Activated CD4-positive, alpha-beta memory T cell treated with anti-CD3 and anti-CD28 coated beads for 36 hours (primary cell): Measurements from ENCODE around the gene SMG5. TPM values are rescaled to one million over a fixed set of nuclear protein-coding genes. Genes with fewer than 3 reads are reported as not detected.

Experiments
- CTCF ChIA-PET: fragments of 350-600 bp; sonication (Branson Sonifier 250); formaldehyde crosslinking; loops from one replicate; lab custom pipeline; 2021; ENCODE audit warnings: antibody characterized with exemption, inconsistent platforms; lab: Charles Lee
- POLR2A ChIA-PET: fragments of 350-600 bp; sonication (Branson Sonifier 250); formaldehyde crosslinking; loops from one replicate; lab custom pipeline; 2021; ENCODE audit warnings: antibody characterized with exemption; lab: Charles Lee
- DNase-seq: peaks from one replicate; pipeline ENCODE4 v3.0.0-alpha.2; 2020
- H3K27ac Mint-ChIP-seq: one replicate; pipeline ENCODE4 v1.8.0; 2021; ENCODE audit warnings: mixed read lengths
- H3K27me3 Mint-ChIP-seq: one replicate; pipeline ENCODE4 v1.8.0; 2021; ENCODE audit warnings: mixed read lengths
- H3K36me3 Mint-ChIP-seq: one replicate; pipeline ENCODE4 v1.8.0; 2021; ENCODE audit warnings: mixed read lengths
- H3K4me1 Mint-ChIP-seq: one replicate; pipeline ENCODE4 v1.8.0; 2021; ENCODE audit warnings: low read depth, mixed read lengths
- H3K4me3 Mint-ChIP-seq: one replicate; pipeline ENCODE4 v1.8.0; 2021; ENCODE audit warnings: mild to moderate bottlenecking, mixed read lengths
- H3K9me3 Mint-ChIP-seq: one replicate; pipeline ENCODE4 v1.8.0; 2021; ENCODE audit warnings: mixed read lengths
- intact Hi-C: fragments of 100-400 bp; cut with micrococcal nuclease; formaldehyde crosslinking; loops from one replicate; pipeline ENCODE4 v1.15.1; 2023
- total RNA-seq, 2 experiments: library from RNA; stranded (reverse); gene quantifications; one replicate each; pipeline ENCODE4 v1.2.3, GENCODE V29; 2021

Gene SMG5
- total RNA-seq, 2 experiments from 2014 or later, result 65.1 to 68.0 TPM

GRCh38 chr1:156259805-156260204, 22.8 kb downstream of the SMG5 start:
- Mint-ChIP-seq H3K36me3 (peaks cover 58% of the 10 kb centered on the region), H3K9me3 (no peaks in the 10 kb centered on the region)
- POLR2A ChIA-PET, result no interaction called here

GRCh38 chr1:156258859-156259258, 23.8 kb downstream of the SMG5 start:
- ChIA-PET CTCF (no interaction called here), POLR2A (no interaction called here)
- Mint-ChIP-seq H3K4me1 (peaks cover 4% of the 10 kb centered on the region), H3K27me3 (no peaks in the 10 kb centered on the region), H3K36me3 (peaks cover 56% of the 10 kb centered on the region), H3K4me3 (no peak overlapping the region), H3K9me3 (no peaks in the 10 kb centered on the region), H3K27ac (no peak overlapping the region)
- DNase-seq, result no peak
- intact Hi-C loops, result no loop called here

More at GRCh38 chr1:156259805-156260204, 22.8 kb downstream of the SMG5 start:
- Mint-ChIP-seq H3K4me3 (no peak overlapping the region), H3K27me3 (no peaks in the 10 kb centered on the region), H3K4me1 (peaks cover 4% of the 10 kb centered on the region), H3K27ac (peak overlapping the region; percentile 13)
- intact Hi-C loops, result no loop called here
- DNase-seq, result no peak
- CTCF ChIA-PET, result interaction anchor here (1.0 to 1.6 kb wide), 3 partner anchors 14 to 169 kb away, joined by 3 to 5 read pairs (median 4); no protein-coding TSS in a partner anchor

GRCh38 chr1:156257711-156258110, 24.9 kb downstream of the SMG5 start:
- DNase-seq, result no peak
- Mint-ChIP-seq H3K36me3 (peaks cover 52% of the 10 kb centered on the region), H3K4me1 (peaks cover 7% of the 10 kb centered on the region), H3K27me3 (no peaks in the 10 kb centered on the region), H3K27ac (peak overlapping the region; percentile 10), H3K9me3 (no peaks in the 10 kb centered on the region), H3K4me3 (no peak overlapping the region)
- intact Hi-C loops, result no loop called here
- POLR2A ChIA-PET, result no interaction called here
- CTCF ChIA-PET, result interaction anchor here (0.7 kb wide), 1 partner anchor 16 kb away, joined by 3 read pairs; no protein-coding TSS in a partner anchor

GRCh38 chr1:156253634-156254033, 29.0 kb downstream of the SMG5 start:
- Mint-ChIP-seq H3K4me1 (peaks cover 8% of the 10 kb centered on the region), H3K27me3 (no peaks in the 10 kb centered on the region), H3K27ac (peak overlapping the region; percentile 40), H3K36me3 (peaks cover 36% of the 10 kb centered on the region), H3K9me3 (no peaks in the 10 kb centered on the region), H3K4me3 (no peak overlapping the region)
- DNase-seq, result no peak
- intact Hi-C loops, result no loop called here
- ChIA-PET POLR2A (no interaction called here), CTCF (interaction anchor here (0.7 to 1.1 kb wide), 2 partner anchors 8 to 29 kb away, joined by 3 to 4 read pairs; no protein-coding TSS in a partner anchor)

- Mint-ChIP-seq H3K27ac (peak overlapping the region; percentile 23), H3K4me3 (no peak overlapping the region), H3K9me3 (no peaks in the 10 kb centered on the region), H3K4me1 (peaks cover 8% of the 10 kb centered on the region), H3K27me3 (no peaks in the 10 kb centered on the region), H3K36me3 (peaks cover 24% of the 10 kb centered on the region)
- intact Hi-C loops, result no loop called here
- CTCF ChIA-PET, result interaction anchor here (1.2 to 1.4 kb wide), 2 partner anchors 110 to 155 kb away, joined by 3 to 5 read pairs; no protein-coding TSS in a partner anchor
- POLR2A ChIA-PET, result interaction anchor here (0.5 to 1.3 kb wide), 2 partner anchors 21 to 58 kb away, joined by 3 to 4 read pairs; no protein-coding TSS in a partner anchor
- no peak for DNase-seq
Observed at GRCh38 chr1:156251527-156251926, 31.1 kb downstream of the SMG5 start.

GRCh38 chr1:156249593-156249992, 33.0 kb downstream of the SMG5 start:
- H3K27ac Mint-ChIP-seq, result no peak overlapping the region
- H3K36me3 Mint-ChIP-seq, result peaks cover 18% of the 10 kb centered on the region
- H3K27me3 Mint-ChIP-seq, result no peaks in the 10 kb centered on the region
- H3K9me3 Mint-ChIP-seq, result no peaks in the 10 kb centered on the region
- ChIA-PET POLR2A (interaction anchor here (0.9 kb wide), 1 partner anchor 33 kb away, joined by 3 read pairs; the partner anchor contains the start of gene SMG5), CTCF (interaction anchor here (0.6 kb wide), 1 partner anchor 206 kb away, joined by 3 read pairs; no protein-coding TSS in a partner anchor)
- no peak for DNase-seq
- H3K4me3 Mint-ChIP-seq, result no peak overlapping the region
- peaks cover 13% of the 10 kb centered on the region for H3K4me1 Mint-ChIP-seq
- intact Hi-C loops, result no loop called here

GRCh38 chr1:156248323-156248683, 34.3 kb downstream of the SMG5 start:
- peaks cover 12% of the 10 kb centered on the region for H3K36me3 Mint-ChIP-seq
- no peak for DNase-seq
- no peak overlapping the region for H3K27ac Mint-ChIP-seq
- no peaks in the 10 kb centered on the region for H3K9me3 Mint-ChIP-seq
- no peak overlapping the region for H3K4me3 Mint-ChIP-seq
- ChIA-PET POLR2A (interaction anchor here (0.7 kb wide), 1 partner anchor 289 kb away, joined by 3 read pairs; no protein-coding TSS in a partner anchor), CTCF (no interaction called here)
- H3K4me1 Mint-ChIP-seq, result peaks cover 13% of the 10 kb centered on the region
- intact Hi-C loops, result no loop called here
- no peaks in the 10 kb centered on the region for H3K27me3 Mint-ChIP-seq

- POLR2A ChIA-PET, result interaction anchor here (0.7 to 2.0 kb wide), 5 partner anchors 11 to 92 kb away, joined by 3 to 6 read pairs (median 4); partner anchors contain the start of gene SMG5
- intact Hi-C loops, result no loop called here
- DNase-seq, result no peak
- H3K4me1 Mint-ChIP-seq, result peaks cover 8% of the 10 kb centered on the region
- peaks cover 8% of the 10 kb centered on the region for H3K36me3 Mint-ChIP-seq
- CTCF ChIA-PET, result interaction anchor here (0.5 to 2.0 kb wide), 2 partner anchors 70 to 106 kb away, joined by 4 to 6 read pairs; no protein-coding TSS in a partner anchor
- H3K9me3 Mint-ChIP-seq, result no peaks in the 10 kb centered on the region
- H3K27ac Mint-ChIP-seq, result no peak within 1 kb of the TSS
- no peak within 1 kb of the TSS for H3K4me3 Mint-ChIP-seq
- H3K27me3 Mint-ChIP-seq, result no peaks in the 10 kb centered on the region
Observed at GRCh38 chr1:156247460-156248322, 34.9 kb downstream of the SMG5 start, which contains the start of gene PAQR6. TSS of gene PAQR6 (minus strand) at chr1:156248056. CDS start at chr1:156246731, 1,325 bp downstream.

GRCh38 chr1:156246781-156247459, 35.7 kb downstream of the SMG5 start:
- DNase-seq, result no peak
- intact Hi-C loops, result no loop called here

GRCh38 chr1:156246241-156246780, 36.3 kb downstream of the SMG5 start:
- no peak overlapping the region for H3K27ac Mint-ChIP-seq

More at GRCh38 chr1:156246781-156247459, 35.7 kb downstream of the SMG5 start:
- H3K27ac Mint-ChIP-seq, result no peak overlapping the region
- H3K9me3 Mint-ChIP-seq, result no peaks in the 10 kb centered on the region
- peaks cover 5% of the 10 kb centered on the region for H3K4me1 Mint-ChIP-seq
- peaks cover 5% of the 10 kb centered on the region for H3K36me3 Mint-ChIP-seq
- H3K27me3 Mint-ChIP-seq, result no peaks in the 10 kb centered on the region
- no peak overlapping the region for H3K4me3 Mint-ChIP-seq
- POLR2A ChIA-PET, result interaction anchor here (0.7 to 2.0 kb wide), 5 partner anchors 10 to 91 kb away, joined by 3 to 6 read pairs (median 4); partner anchors contain the start of gene SMG5
- CTCF ChIA-PET, result interaction anchor here (0.9 to 2.0 kb wide), 3 partner anchors 22 to 105 kb away, joined by 3 to 6 read pairs (median 3); no protein-coding TSS in a partner anchor

More at GRCh38 chr1:156246241-156246780, 36.3 kb downstream of the SMG5 start:
- DNase-seq, result no peak
- POLR2A ChIA-PET, result interaction anchor here (0.8 to 2.0 kb wide), 9 partner anchors 11 to 87 kb away, joined by 3 to 6 read pairs (median 3); partner anchors contain the start of gene SMG5
- intact Hi-C loops, result no loop called here
- Mint-ChIP-seq H3K4me1 (peaks cover 5% of the 10 kb centered on the region), H3K4me3 (no peak overlapping the region), H3K9me3 (no peaks in the 10 kb centered on the region), H3K36me3 (peaks cover 5% of the 10 kb centered on the region), H3K27me3 (no peaks in the 10 kb centered on the region)
- CTCF ChIA-PET, result interaction anchor here (0.9 to 2.0 kb wide), 7 partner anchors 8 to 105 kb away, joined by 3 to 7 read pairs (median 4); no protein-coding TSS in a partner anchor
